ENCODE data around the gene NET1. TPM values are rescaled to one million over a fixed set of nuclear protein-coding genes. Genes with fewer than 3 reads are reported as not detected.
A peak's percentile ranks its signal among the peaks of the same experiment; 100 is the strongest.

Gene NET1
- polyA plus RNA-seq, 4 donors, result 112 to 162 (median 144) TPM

DNA sequence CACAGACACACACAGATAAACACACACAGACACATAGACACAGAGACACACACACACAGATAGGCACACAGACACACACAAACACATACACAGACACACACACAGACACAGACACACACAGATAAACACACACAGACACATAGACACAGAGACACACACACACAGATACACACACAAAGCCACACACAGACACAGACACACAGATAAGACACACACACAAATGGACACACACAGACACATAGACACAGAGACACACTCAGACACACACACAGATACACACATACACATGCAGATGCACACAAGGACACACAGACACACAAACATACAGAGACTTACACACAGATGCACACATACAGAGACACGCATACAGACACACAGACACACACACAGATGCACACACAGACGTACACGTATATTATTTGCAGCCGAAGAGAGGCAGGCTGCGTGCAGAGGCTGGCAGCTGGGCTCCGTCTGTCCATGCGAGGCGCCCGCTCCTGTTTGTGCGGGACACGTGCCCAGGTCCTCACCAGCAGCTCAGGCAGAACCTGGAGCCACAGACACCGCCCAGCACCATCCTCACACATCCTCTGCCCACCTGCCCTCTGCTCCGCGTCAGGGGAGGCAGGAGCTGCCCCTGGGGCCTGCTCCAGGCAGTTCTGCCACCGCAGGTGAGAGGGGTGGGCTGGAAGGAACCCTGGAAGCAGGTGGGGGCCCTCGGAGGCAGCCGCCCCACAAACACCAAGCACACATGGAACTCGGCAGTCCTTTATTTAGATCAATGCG is 85.8 kb downstream of the NET1 start:
- no peak for DNase-seq (ENCODE audit: low read depth in 4 of 4, low spot score in 3 of 4)

DNA sequence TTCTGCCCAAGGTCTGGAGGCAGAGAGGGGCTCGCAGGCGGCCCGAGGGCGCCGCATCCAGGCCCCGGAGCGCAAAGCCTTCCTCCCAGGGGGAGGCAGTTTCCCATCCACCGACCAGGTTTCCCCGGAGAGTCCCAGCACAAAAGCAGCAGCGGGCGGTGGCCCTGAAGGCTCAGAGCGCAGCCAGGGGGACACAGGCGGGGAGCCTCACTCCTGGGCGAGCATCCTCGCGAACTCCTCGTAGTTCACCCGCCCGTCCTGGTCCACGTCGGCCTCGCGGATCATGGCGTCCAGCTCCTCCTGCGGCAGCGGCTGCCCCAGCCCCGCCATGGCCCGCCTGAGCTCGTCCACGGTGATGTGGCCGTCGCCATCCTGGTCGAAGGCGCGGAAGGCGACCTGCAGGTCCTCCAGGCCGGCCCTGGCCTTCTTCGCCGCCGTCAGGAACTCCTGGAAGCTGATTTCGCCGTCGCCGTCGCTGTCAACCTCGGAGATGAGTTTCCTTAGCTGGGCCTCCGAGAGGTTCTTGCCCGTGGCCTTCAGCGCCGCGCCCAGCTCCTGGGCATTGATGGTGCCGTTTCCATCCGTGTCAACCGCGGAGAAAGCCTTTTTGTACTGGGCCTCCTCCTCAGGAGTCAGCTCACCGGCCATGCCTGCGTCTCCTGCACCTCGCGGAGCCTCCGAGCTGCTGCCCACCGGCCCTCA is 86.6 kb downstream of the NET1 start:
- no peak for DNase-seq (ENCODE audit: low read depth in 4 of 4, low spot score in 3 of 4)

DNA sequence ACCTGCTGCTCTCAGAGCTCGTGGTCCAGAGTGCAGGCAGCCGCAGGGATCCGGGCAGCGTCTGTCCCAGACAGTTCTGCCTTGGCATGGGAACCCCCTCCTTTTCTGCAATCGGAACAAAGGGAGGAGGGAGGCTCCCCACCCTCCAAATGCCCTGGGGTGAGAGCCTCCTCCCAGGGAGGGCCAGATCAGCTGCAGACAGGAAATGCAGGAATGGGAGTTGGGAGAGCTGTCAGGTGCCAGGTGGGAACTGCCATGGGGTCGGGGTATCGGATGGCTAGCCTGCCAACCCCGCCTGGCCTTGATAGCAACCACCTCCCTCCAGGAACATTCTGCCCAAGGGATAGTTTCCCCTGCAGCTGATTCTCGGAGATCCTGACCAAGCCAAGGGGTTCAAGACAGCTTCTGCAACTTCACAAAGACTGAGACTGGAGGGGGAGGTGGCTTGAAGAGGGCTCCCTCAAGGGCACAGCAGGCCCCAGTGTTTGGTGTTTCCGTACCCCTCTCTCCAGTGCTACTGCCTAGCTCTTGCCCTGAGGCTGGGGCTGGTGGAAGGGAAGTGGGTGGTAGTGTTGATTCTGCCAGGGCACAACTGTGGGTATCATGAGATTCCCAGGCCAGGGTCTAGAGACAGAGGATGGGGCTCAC is 87.3 kb downstream of the NET1 start, which contains the start of gene CALML5:
Gene CALML5 (minus strand): TSS at position 78 of the 648 bp plus-strand sequence. CDS start 132 bp downstream, outside the sequence.
- DNase-seq (ENCODE audit: low read depth in 4 of 4, low spot score in 3 of 4), result no peak

DNA sequence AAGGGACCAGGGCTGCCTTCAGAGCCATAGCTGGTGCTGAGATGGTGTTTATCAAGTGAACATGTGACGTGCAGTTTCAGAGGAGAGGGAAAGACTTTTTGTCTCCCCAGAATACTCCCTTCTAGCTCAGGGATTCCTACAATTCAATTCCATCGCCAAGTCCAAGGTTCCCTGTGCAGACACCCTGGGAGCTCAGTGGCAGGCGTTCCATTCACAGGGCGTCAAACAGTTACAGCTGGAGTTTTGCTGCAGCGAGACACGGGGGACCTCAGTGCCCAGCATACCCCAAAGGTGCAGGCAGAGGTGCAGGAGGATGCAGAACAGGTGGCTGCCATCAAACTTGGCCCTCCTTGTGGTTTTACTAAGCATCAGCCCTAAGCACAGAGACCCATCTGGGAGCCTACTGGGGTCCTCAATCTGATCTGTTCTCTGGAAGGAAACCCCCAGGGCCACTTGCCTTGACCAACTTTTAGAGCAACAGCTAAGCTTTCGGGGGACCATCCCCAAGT is 87.9 kb downstream of the NET1 start:
- no peak for DNase-seq (ENCODE audit: low read depth in 4 of 4, low spot score in 3 of 4)

DNA sequence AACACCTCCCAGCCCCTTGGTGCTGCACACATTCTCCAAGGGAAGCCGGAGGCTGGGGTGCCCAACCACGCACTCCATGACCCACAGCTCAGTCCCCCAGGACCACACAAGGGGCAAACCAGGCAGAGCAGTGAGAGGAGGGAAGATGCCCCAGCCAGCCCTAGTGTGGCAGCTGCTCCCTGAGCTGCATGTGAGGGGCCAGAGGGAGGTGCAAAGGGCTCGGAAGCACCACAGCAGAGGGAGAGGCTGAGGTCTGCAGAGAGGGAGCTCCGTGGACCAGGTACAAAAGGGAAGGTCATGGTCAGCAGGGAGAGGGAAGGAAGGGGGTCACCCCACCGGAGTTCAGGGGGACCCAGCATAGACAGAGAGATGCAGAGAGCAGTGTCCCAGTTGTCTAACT is 88.6 kb downstream of the NET1 start:
- DNase-seq (ENCODE audit: low read depth in 4 of 4, low spot score in 3 of 4), result no peak

DNA sequence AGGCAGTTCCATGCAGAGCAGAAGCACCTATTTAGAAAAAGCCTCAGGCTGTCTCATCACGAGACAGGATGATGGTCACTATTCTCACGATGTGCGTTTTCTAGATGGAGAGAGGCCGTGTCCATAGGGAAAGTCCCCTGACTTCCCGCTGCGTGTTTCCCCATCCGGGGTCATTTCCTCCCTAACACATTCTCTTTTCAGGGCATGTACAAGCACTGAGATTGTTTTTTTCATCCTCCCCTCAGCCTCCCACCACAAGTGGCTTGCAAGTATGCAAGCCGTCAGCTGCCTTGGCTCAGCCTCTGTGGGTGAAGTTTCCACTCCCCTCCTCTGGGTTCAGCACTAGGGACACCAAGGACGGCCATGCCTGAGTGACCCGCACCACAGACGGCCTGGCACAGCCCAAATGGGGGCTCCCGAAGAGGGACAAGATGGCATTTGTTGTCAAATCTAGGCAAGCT is 89.7 kb downstream of the NET1 start:
- peak in 1 of 4 donors; percentile 31 for DNase-seq (ENCODE audit: low read depth in 4 of 4, low spot score in 3 of 4)

DNA sequence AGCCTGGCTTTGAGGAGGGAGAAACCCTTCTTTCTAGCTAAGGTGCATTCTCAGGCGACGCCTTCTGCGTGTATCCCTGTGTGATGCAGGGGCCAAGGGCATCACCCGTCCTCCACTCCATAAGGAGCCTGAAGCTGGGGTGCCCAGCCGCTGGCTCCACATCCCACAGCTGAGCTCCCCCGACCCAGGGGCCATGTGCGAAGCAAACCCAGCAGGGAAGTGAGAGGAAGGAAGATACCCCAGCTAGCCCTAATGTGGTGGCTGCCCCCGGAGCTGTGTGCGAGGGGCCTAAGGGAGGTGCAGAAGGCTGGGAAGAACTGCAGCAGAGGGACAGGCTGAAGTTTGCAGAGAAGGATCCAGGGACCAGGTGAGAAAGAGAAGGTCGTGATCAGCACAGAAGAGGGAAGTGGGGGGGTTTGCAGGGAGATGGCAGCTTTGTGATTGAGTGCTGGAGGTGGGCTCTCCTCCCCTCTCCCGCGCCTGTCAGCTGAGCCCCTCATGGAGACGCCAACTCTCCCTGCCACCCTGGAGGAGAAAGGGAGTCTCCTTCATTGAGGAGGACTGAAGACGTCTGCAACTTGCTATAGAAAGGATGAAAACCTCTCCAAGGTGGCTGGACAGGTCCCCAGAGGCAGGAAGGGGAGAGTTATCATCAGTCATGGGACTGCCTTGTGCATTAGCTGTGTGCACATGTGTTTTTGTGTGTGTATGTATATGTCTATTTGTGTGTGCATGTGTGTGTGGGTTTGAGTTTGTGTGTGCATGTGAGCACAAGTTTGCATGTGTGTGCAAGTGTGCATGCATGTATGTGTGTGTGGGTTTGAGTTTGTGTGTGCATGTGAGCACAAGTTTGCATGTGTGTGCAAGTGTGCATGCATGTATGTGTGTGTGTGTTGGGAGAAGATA is 90.5 kb downstream of the NET1 start:
- DNase-seq (ENCODE audit: low read depth in 4 of 4, low spot score in 3 of 4), result no peak

DNA sequence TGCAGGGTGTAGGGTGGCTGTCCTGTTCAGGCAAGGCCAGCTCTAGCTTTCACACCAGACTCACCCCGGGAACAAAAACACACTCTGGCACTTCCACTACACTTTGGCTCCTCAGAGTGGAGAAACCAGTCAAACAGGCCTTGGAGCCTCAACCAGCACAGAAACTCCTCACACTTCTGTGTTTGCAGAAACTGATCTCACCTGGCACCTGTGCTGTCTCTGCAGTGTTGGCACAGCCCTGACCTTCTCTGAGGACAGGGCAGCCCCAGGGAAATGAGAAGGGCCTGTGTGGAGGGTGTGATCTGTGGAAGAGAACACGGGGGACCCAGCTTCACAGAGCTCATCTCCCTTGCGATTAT is 91.1 kb downstream of the NET1 start:
- DNase-seq (ENCODE audit: low read depth in 4 of 4, low spot score in 3 of 4), result peak; percentile 29 to 43 (median 40)

DNA sequence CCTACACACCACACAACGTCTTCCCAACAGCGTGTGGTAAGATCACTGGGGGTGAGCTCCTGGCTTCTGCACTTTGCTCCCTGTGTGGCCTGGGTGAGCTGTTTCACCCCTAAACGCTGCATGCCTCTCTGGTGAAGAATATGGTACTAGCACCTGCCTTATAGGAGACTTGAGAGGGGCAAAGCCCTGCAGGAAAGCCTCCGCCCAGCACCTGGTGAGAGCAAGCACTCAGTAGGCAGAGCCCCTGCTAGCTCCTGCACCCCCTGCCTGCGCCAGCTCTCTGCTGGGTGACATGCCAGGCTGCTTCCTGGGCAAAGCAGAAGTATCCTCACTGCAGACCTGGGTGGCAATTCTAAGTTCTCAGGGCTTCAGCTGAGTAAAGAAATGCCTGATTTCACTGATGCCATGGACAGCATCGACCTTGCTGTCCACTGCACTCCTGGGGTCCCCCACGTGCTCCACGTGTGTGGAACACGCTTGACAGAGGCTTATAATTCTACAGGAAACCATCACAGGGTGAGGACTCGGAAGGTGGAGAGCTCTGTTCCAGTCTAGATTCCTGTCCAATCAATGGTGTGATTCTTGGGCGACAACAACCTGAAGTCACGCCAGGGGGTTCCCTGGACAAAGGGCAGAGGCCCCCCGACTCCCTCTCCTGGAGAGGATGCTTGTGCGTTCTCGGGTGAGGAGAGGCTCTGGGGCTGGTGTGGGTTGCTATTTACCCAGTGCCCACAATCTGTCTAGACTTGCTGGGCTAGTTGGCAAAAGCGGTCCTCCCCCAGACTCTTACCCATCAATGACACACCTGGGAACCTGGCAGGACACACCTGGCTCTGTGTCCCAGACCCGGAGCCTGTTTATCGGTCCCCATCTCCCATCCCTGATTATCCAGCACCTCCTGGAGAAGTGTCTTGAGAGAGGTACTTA is 92.1 kb downstream of the NET1 start:
- no peak for DNase-seq (ENCODE audit: low read depth in 4 of 4, low spot score in 3 of 4)

DNA sequence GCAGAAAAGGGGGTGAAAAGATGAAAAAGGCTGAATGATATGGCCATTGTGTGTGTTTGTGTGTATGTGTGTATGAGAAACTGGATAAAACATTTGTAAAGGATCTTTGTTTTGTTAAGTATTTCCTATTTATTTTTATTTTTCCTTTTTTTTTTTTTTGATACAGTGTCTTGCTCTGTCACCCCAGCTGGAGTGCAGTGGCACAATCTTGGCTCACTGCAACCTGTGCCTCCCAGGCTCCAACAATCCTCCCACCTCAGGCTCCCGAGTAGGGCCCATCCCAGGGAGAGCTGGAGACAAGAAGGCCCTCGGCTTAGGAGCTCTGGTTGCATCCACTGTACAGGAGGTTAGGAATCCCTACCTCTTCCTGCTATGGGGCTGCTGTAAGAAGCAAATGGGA is 93.9 kb downstream of the NET1 start:
- no peak for DNase-seq (ENCODE audit: low read depth in 4 of 4, low spot score in 3 of 4)

DNA sequence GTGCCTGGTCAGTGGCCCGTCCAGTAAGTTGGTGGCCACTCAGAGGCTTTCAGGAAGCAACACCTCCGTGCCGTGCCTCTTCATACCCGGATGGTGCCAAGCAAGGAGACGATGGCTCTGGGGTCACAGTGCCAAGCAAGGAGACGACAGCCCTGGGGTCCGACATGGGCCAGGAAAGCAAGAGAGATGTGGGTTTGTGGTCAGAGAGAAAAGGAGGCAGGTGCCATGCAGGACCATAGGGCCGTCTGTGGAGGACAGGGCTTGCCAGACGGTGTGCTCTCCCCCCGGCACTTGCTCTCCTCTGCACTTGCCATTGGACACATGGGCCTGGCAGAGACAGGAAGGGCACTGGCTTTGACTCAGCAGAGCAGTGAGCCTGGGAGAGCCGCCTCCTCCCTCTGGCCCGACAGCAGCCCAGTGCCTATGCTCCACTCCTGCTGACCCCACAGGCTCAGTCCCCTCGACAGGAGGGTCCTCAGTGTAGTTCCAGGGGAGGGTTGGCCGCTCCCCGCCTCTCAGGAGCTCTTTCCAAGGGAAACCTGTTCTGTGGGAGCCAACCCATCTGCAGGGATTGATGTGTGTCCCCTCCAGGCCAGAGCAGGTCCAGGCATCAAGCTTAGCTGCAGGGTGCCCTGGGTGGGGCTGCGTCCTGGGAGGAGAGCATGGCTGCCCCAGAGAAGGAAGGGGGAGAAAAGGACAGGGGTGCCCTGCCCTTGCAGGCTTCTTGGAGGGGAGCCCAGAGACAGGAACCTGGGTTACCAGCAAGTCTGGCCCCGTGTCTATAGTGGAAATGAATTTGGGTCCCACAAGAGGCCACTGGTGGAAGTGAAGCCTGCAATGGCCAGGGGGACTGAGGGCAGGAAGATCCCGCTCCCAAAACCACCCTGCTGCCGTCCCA is 94.6 kb downstream of the NET1 start:
- no peak for DNase-seq (ENCODE audit: low read depth in 4 of 4, low spot score in 3 of 4)

DNA sequence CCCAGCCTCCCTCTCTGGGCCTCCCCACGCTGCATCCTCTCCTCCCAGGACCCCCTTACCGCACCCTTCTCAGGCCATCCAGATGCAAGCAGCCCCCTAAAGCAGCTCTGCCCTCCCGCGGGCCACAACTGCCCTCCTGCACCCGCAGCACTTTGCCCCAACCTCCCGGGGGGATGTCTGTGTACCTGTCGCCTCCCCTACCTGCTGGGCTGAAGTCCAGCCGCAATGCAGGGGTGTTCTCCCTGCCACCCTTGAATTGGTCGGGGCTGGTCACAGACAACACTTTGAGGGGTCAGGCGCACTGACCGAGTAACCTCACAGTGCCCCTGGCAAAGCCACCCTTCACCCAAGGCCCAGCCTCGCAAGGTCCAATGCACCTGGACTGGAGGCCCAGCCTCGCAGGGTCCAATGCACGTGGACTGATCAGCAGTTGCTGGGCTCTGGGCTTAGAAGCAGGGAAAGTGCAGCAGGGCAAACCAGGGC is 95.3 kb downstream of the NET1 start:
- DNase-seq (ENCODE audit: low read depth in 4 of 4, low spot score in 3 of 4), result no peak

DNA sequence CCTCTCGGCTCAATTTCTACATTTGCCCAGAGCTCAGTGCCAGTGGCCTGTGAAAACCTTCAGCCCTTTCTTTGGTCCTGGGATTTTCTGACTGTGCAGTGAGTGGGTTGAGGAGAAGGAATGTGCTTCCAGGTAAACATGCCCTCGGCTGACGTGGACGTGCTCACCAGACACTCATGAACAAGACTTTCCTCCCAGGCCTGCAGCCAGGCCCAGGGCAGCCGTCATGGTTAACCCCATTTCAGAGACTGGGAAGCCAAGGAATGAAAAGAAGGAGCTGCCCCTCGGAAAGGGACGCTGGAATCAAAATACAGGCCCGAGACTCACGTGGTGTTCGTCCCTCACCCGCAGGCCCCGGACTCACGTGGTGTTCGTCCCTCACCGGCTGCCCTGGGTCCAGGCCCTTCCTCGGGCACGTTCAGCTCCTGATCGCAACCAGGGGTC is 95.8 kb downstream of the NET1 start:
- DNase-seq (ENCODE audit: low read depth in 4 of 4, low spot score in 3 of 4), result no peak

Other genes with a start within 250 kb of the NET1 start
- under 1 TPM; 0.13 to 0.64 (median 0.27) TPM for gene AKR1C8, start 227.4 kb upstream of the NET1 start, polyA plus RNA-seq (ENCODE audit: insufficient read length in 4 of 4)
- not detected for gene AKR1C4, start 215.7 kb upstream of the NET1 start, polyA plus RNA-seq (ENCODE audit: insufficient read length in 4 of 4)
- 1 to 10 TPM; 1.7 to 2.7 (median 2.1) TPM for gene UCN3, start 47.6 kb upstream of the NET1 start, polyA plus RNA-seq (ENCODE audit: insufficient read length in 4 of 4)
- gene TUBAL3, start 7.7 kb upstream of the NET1 start, polyA plus RNA-seq (ENCODE audit: insufficient read length in 4 of 4), result under 1 TPM in 3 of 4 donors, not detected in 1; 0.13 to 0.38 (median 0.23) TPM
- not detected for gene CALML5, start 87.0 kb downstream of the NET1 start, polyA plus RNA-seq (ENCODE audit: insufficient read length in 4 of 4)
- gene CALML3, start 112.4 kb downstream of the NET1 start, polyA plus RNA-seq (ENCODE audit: insufficient read length in 4 of 4), result under 1 TPM in 1 of 4 donors, not detected in 3; 0.19 TPM

All from right renal pelvis (tissue), 4 donors.